ENCODE measurements around the gene ZFAND3.

ZFAND3 gene

GRCh38 chr6:38144365-38144945 lies 324.9 kb downstream of the ZFAND3 start:
- Histone ChIP-seq H3K9ac (ENCODE audit: low read depth, low read length) (no peak overlapping the region), H3K4me1 (ENCODE audit: insufficient read depth, low read length) (no peaks in the 10 kb centered on the region), H2AFZ (ENCODE audit: low read depth, low read length) (no peak overlapping the region), H3K36me3 (ENCODE audit: insufficient read depth, low read length) (peaks cover 11% of the 10 kb centered on the region; the same call in 1 of the 2 replicates), H3K9me3 (ENCODE audit: insufficient read depth, low read length, severe bottlenecking) (no peaks in the 10 kb centered on the region), H3K4me3 (ENCODE audit: low read depth in 1 of 2, low read length in 2 of 2) (no peak overlapping the region), H3K4me2 (ENCODE audit: insufficient read depth, low read length) (no peak overlapping the region), H3K27ac (ENCODE audit: low read length) (no peak overlapping the region), H3K27me3 (ENCODE audit: insufficient read depth, low read length, poor library complexity) (no peaks in the 10 kb centered on the region), H4K20me1 (ENCODE audit: insufficient read depth, low read length) (peaks cover 23% of the 10 kb centered on the region), H3K79me2 (ENCODE audit: insufficient read depth, low read length) (no peaks in the 10 kb centered on the region)
- TF ChIP-seq EZH2 (IDR thresholded peaks at IDR 0.05; ENCODE audit: borderline replicate concordance, low read depth, low read length, severe bottlenecking) (no peak), CTCF (IDR thresholded peaks at IDR 0.05; ENCODE audit: borderline replicate concordance, extremely low read depth, low read length, poor library complexity, severe bottlenecking) (no peak)
- no peak for DNase-seq
- no peak for ATAC-seq (ENCODE audit: insufficient read depth, low read depth)

GRCh38 chr6:38146021-38146733 lies 326.6 kb downstream of the ZFAND3 start:
- no peak for TF ChIP-seq CTCF (IDR thresholded peaks at IDR 0.05; ENCODE audit: borderline replicate concordance, extremely low read depth, low read length, poor library complexity, severe bottlenecking)
- TF ChIP-seq EZH2 (IDR thresholded peaks at IDR 0.05; ENCODE audit: borderline replicate concordance, low read depth, low read length, severe bottlenecking), result no peak
- Histone ChIP-seq H3K9me3 (ENCODE audit: insufficient read depth, low read length, severe bottlenecking) (no peaks in the 10 kb centered on the region), H3K27me3 (ENCODE audit: insufficient read depth, low read length, poor library complexity) (no peaks in the 10 kb centered on the region), H3K36me3 (ENCODE audit: insufficient read depth, low read length) (peaks cover 13% of the 10 kb centered on the region; the same call in 1 of the 2 replicates), H3K4me1 (ENCODE audit: insufficient read depth, low read length) (no peaks in the 10 kb centered on the region), H2AFZ (ENCODE audit: low read depth, low read length) (no peak overlapping the region), H3K4me2 (ENCODE audit: insufficient read depth, low read length) (no peak overlapping the region), H3K4me3 (ENCODE audit: low read depth in 1 of 2, low read length in 2 of 2) (no peak overlapping the region), H4K20me1 (ENCODE audit: insufficient read depth, low read length) (peaks cover 37% of the 10 kb centered on the region), H3K79me2 (ENCODE audit: insufficient read depth, low read length) (no peaks in the 10 kb centered on the region), H3K9ac (ENCODE audit: low read depth, low read length) (no peak overlapping the region), H3K27ac (ENCODE audit: low read length) (no peak overlapping the region)
- ATAC-seq (ENCODE audit: insufficient read depth, low read depth) (no peak), DNase-seq (no peak)

GRCh38 chr6:38146734-38147027 lies 327.2 kb downstream of the ZFAND3 start:
- Histone ChIP-seq H3K9me3 (ENCODE audit: insufficient read depth, low read length, severe bottlenecking) (no peaks in the 10 kb centered on the region), H3K9ac (ENCODE audit: low read depth, low read length) (no peak overlapping the region), H3K4me2 (ENCODE audit: insufficient read depth, low read length) (no peak overlapping the region), H3K27ac (ENCODE audit: low read length) (no peak overlapping the region), H4K20me1 (ENCODE audit: insufficient read depth, low read length) (peaks cover 35% of the 10 kb centered on the region), H3K4me3 (ENCODE audit: low read depth in 1 of 2, low read length in 2 of 2) (no peak overlapping the region), H2AFZ (ENCODE audit: low read depth, low read length) (no peak overlapping the region), H3K4me1 (ENCODE audit: insufficient read depth, low read length) (no peaks in the 10 kb centered on the region), H3K79me2 (ENCODE audit: insufficient read depth, low read length) (no peaks in the 10 kb centered on the region), H3K36me3 (ENCODE audit: insufficient read depth, low read length) (peaks cover 13% of the 10 kb centered on the region; the same call in 1 of the 2 replicates), H3K27me3 (ENCODE audit: insufficient read depth, low read length, poor library complexity) (no peaks in the 10 kb centered on the region)
- ATAC-seq (ENCODE audit: insufficient read depth, low read depth) (no peak), DNase-seq (no peak)
- no peak for TF ChIP-seq CTCF (IDR thresholded peaks at IDR 0.05; ENCODE audit: borderline replicate concordance, extremely low read depth, low read length, poor library complexity, severe bottlenecking)
- no peak for TF ChIP-seq EZH2 (IDR thresholded peaks at IDR 0.05; ENCODE audit: borderline replicate concordance, low read depth, low read length, severe bottlenecking)
